Tibial nerve (tissue), 3 donors: ENCODE results near the gene ZMYND8.

Experiments used
- CTCF ChIP-seq, 5 experiments: fragments of 200-600 bp in 3 of 5; fragments of 450-650 bp in 2 of 5; sonication (generic) in 3 of 5; IDR thresholded peaks; one replicate each; pipeline ENCODE4 v1.5.1; 2016 to 2019; ENCODE audit warnings: antibody characterized with exemption in 5 of 5, mild to moderate bottlenecking in 3 of 5, moderate library complexity in 2 of 5
- POLR2A ChIP-seq, 2 donors: fragments of 450-650 bp; IDR thresholded peaks; one replicate each; pipeline ENCODE4 v1.6.1; 2017; ENCODE audit warnings: antibody characterized with exemption in 2 of 2, mild to moderate bottlenecking in 2 of 2, moderate library complexity in 2 of 2

GRCh38 chr20:47286681-47287080, 69.8 kb downstream of the ZMYND8 start:
- TF ChIP-seq CTCF (IDR thresholded peaks at IDR 0.05): no peak
- no peak for TF ChIP-seq POLR2A (IDR thresholded peaks at IDR 0.05)
